ENCODE measurements around the gene WDR70. TPM values are rescaled to one million over a fixed set of nuclear protein-coding genes. Genes with fewer than 3 reads are reported as not detected.

WDR70 gene
- total RNA-seq, 1 donor from 2014 or later = 28.9 TPM

DNA sequence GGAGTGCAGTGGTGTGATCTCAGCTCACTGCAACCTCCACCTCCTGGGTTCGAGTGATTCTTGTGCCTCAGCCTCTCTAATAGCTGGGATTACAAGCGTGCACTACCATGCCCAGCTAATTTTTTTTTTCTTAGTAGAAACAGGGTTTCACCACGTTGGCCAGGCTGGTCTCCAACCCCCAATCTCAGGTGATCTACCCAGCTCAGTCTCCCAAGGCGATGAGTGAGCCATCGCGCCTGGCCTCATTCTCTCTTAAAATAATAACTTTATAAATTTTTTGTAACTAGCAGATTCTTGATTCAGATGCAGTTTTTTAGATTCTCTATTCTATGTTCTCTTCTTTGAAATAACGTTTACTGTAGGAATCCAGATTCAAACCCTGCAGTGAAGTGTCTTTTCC, 333.6 kb downstream of the WDR70 start:
- no peaks in the 10 kb centered on the region for H3K27me3 Mint-ChIP-seq (ENCODE audit: unreplicated experiment)
- no peak for TF ChIP-seq CTCF (IDR thresholded peaks at IDR 0.05; ENCODE audit: unreplicated experiment)
- H3K4me3 Mint-ChIP-seq (ENCODE audit: unreplicated experiment) = no peak overlapping the region
- H3K27ac Mint-ChIP-seq (ENCODE audit: unreplicated experiment) = no peak overlapping the region
- DNase-seq (ENCODE audit: low spot score) = no peak
- H3K9me3 Mint-ChIP-seq (ENCODE audit: unreplicated experiment) = no peaks in the 10 kb centered on the region
- H3K36me3 Mint-ChIP-seq (ENCODE audit: low read depth, unreplicated experiment) = no peaks in the 10 kb centered on the region
- peaks cover 12% of the 10 kb centered on the region for H3K4me1 Mint-ChIP-seq (ENCODE audit: unreplicated experiment)

DNA sequence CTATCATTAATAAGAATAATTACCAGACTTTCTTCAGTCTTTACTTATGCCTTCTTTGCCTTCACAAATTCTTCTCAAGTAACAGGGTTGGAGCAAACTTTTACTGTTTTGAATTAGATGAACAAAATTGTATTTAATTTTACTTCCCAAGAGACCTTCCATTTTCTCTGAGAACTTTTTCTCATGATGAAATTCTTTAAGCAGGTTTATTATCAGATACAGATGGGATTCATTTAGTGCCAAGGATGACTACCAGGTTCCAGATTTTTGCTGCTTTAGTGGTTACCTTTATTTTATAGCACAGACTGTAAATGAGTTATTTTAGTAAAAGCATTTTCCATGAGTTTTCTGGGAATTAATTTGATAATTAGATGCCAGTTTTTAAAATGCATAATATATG, 335.6 kb downstream of the WDR70 start:
- no peak for DNase-seq (ENCODE audit: low spot score)
- Mint-ChIP-seq H3K4me3 (ENCODE audit: unreplicated experiment) (no peak overlapping the region), H3K36me3 (ENCODE audit: low read depth, unreplicated experiment) (no peaks in the 10 kb centered on the region), H3K4me1 (ENCODE audit: unreplicated experiment) (peaks cover 18% of the 10 kb centered on the region), H3K9me3 (ENCODE audit: unreplicated experiment) (no peaks in the 10 kb centered on the region), H3K27ac (ENCODE audit: unreplicated experiment) (no peak overlapping the region), H3K27me3 (ENCODE audit: unreplicated experiment) (no peaks in the 10 kb centered on the region)
- TF ChIP-seq CTCF (IDR thresholded peaks at IDR 0.05; ENCODE audit: unreplicated experiment) = no peak

GRCh38 chr5:37715361-37715760, 336.2 kb downstream of the WDR70 start:
- Mint-ChIP-seq H3K27me3 (ENCODE audit: unreplicated experiment) (no peaks in the 10 kb centered on the region), H3K9me3 (ENCODE audit: unreplicated experiment) (no peaks in the 10 kb centered on the region), H3K36me3 (ENCODE audit: low read depth, unreplicated experiment) (no peaks in the 10 kb centered on the region), H3K27ac (ENCODE audit: unreplicated experiment) (no peak overlapping the region), H3K4me3 (ENCODE audit: unreplicated experiment) (no peak overlapping the region), H3K4me1 (ENCODE audit: unreplicated experiment) (peaks cover 19% of the 10 kb centered on the region)
- TF ChIP-seq CTCF (IDR thresholded peaks at IDR 0.05; ENCODE audit: unreplicated experiment) = no peak
- no peak for DNase-seq (ENCODE audit: low spot score)

DNA sequence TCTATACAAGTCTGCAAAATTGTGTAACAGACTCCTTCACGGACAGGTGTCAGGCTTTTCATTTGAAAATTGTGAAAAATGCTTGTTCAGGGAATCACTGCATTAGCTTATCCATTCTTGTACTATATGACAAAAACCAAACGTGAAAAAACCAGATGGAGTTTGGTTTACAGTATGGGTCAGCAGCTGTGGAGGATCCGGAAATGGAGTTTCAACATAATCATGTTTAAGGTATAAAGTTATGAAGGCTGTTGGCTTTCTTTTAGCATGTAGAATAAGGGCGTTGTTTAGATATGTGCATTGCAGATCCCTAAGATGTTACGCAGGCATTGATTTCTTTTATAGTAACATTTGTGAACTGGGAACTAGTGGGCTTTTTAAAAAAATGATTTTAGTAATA, 336.9 kb downstream of the WDR70 start:
- no peak overlapping the region for H3K27ac Mint-ChIP-seq (ENCODE audit: unreplicated experiment)
- TF ChIP-seq CTCF (IDR thresholded peaks at IDR 0.05; ENCODE audit: unreplicated experiment) = no peak
- H3K4me3 Mint-ChIP-seq (ENCODE audit: unreplicated experiment) = no peak overlapping the region
- no peaks in the 10 kb centered on the region for H3K9me3 Mint-ChIP-seq (ENCODE audit: unreplicated experiment)
- H3K27me3 Mint-ChIP-seq (ENCODE audit: unreplicated experiment) = no peaks in the 10 kb centered on the region
- peaks cover 20% of the 10 kb centered on the region for H3K4me1 Mint-ChIP-seq (ENCODE audit: unreplicated experiment)
- DNase-seq (ENCODE audit: low spot score) = no peak
- H3K36me3 Mint-ChIP-seq (ENCODE audit: low read depth, unreplicated experiment) = no peaks in the 10 kb centered on the region

DNA sequence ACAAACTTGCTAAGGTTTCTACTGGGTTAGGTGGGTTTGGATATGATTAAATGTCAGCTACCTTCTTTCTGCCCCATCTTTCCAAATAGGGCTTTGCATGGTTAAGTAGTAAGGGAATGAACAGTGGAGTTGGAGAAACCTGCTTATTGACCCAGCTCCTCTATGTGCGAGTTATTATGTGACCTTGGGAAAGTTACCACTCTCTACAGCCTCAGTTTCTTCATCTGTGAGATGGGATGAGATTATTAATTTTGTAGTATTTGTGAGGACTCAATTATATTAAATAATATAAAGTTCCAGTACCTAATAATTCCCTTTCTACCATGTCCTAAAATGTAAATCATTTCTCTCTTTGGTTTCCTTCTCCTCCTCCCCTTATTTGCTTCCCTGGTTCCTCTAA, 337.3 kb downstream of the WDR70 start:
- Mint-ChIP-seq H3K27me3 (ENCODE audit: unreplicated experiment) (no peaks in the 10 kb centered on the region), H3K4me3 (ENCODE audit: unreplicated experiment) (no peak overlapping the region), H3K4me1 (ENCODE audit: unreplicated experiment) (peaks cover 18% of the 10 kb centered on the region), H3K27ac (ENCODE audit: unreplicated experiment) (no peak overlapping the region), H3K9me3 (ENCODE audit: unreplicated experiment) (no peaks in the 10 kb centered on the region), H3K36me3 (ENCODE audit: low read depth, unreplicated experiment) (no peaks in the 10 kb centered on the region)
- DNase-seq (ENCODE audit: low spot score) = no peak
- TF ChIP-seq CTCF (IDR thresholded peaks at IDR 0.05; ENCODE audit: unreplicated experiment) = no peak

All from endothelial cell (in vitro differentiated cells).